Islet of Langerhans (tissue), 1 donor: Measurements from ENCODE around the gene NELFB.

ENCODE experiments used
- FAIRE-seq: peaks from one replicate; lab custom pipeline; 2011; peaks lifted over from hg19 to GRCh38; lab: Jason Lieb, UNC

The NELFB gene

DNA sequence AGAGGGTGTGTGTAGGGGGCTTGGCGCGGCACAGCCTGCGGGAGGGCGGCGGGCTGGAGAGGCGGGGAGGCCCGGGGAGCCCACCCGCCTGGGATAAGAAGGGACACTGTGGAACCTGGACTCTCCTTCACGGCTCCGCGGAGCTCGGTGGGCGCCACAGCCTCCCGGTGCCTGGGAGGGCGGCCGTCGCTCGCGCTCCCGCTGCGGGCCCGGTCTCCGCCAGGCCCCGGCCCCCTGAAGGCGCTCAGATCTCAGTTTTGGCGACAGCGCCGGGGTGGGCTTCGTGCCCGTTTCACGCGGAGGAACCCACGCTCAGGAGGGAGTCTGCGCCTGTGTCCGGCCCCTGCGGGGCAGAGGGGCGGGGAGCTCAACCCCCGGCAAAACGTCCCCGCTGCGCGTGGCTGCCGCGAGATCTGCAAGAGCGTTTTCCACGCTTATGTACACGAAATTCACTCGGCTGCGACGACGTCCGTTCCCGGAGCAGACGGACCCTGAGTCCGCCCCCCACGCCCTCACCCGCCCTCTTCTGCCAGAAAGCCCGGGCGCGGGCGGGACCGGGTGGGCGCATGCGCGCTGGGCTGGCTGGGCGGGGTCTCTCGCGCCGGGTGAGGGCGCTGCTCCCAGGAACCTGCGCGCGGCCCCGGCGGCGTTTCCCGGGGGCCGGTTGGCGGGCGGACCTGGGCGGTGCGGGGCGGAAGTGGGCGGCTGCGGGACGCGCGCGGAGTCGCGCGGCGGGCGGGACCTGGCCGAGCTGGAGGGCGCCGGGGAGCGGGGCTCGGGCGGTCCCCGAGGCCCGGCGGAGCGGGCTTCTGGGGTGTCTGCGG is at the start of gene NELFB:
Gene NELFB, plus strand, starts transcription at position 704 of the 824 bp plus-strand sequence.
- no peak for FAIRE-seq

DNA sequence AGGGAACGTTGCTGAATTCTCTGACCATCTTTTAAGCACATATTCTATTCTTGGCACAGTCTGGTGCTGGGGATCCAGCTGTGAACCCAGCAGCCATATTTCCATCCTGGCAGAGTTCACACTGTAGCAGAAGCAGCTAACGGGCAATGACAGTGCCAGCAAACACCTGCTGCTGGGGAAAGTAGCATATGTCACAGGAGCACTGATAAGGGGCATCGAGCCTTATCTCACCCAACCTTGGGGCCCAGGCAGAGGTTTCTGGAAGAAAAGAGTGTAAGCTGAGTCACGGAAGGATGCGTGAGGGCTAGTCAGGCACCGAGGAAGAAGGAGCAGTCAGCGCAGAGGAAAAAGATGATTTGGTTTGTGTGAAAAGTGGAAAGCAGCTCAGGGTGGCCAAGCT is 48.5 kb upstream of the NELFB start:
- FAIRE-seq, result no peak

DNA sequence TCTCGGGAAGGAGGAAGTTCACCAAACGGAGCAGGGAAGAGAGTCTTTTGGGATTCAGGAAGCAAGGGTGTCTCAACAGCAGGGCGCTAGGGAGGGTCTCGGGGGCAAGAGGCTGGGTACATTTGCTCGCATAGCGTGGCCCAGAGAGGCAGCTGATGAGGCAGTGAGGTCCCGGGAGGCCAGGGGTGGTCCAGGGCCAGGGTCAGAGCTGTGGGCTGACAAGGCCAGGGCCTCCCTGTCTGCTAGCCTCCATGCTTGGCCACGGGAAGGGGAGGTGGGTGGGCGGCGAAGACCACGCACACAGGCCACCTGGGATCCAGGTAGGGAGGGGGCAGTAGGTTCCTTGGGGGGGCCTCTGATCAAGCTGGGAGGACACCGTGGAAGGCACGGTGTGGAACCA is 43.6 kb upstream of the NELFB start:
- FAIRE-seq, result no peak

DNA sequence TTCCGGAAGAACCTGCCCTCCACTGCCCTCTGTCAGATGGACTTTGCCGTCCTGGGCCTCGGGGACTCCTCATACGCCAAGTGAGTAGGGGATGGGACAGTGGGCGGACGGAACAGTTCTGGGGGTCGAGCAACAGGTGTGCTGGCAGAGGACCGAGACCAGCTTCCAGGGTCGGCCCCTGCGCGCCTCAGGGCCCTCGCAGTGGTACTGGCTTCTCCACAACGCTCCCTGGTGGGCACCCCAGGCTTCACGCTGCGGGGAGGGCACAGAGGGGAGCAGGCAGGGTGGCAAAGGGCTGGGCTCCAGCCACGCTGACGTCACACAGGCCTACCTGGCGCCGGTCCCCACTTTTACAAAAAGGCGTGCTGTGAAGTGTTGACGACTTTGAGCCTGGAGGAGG is 42.6 kb upstream of the NELFB start:
- no peak for FAIRE-seq

DNA sequence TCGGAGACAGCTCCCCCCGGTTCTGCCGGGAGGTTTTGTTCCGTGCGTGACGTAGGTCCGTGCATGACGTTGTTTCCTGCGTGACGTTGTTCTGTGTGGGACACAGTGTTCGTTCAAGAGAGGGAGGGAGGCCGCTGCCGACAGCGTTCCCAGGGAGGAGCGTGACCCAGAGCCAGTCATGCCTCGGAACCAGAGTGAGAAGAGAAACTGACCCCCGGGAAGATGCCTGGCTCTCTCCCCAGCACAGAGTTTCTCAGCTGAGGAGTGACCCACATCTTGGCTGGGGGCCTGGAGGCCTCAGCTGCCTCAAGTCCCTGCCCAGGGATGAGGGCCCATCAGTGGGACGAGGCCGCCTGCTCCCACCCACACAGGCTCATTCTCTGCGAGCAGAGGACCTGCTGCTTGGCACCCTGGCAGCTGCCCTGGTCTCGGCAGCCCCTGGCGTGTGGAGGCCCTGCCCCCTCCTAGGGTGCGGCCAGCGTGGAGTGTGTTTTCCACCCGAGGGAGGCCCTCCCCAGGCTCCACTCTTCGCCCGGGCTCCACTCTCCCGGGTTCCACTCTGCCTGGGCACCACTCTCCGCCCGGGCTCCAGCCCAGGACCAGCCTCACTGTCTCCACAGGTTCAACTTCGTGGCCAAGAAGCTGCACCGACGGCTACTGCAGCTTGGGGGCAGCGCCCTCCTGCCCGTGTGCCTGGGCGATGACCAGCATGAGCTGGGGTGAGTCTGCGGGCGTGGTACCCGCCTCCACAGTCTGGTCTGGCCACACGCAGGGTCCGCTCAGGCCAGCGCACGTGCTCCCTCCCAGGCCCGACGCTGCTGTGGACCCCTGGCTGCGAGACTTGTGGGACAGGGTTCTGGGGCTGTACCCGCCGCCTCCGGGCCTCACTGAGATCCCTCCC is 41.7 kb upstream of the NELFB start:
- FAIRE-seq, result no peak

DNA sequence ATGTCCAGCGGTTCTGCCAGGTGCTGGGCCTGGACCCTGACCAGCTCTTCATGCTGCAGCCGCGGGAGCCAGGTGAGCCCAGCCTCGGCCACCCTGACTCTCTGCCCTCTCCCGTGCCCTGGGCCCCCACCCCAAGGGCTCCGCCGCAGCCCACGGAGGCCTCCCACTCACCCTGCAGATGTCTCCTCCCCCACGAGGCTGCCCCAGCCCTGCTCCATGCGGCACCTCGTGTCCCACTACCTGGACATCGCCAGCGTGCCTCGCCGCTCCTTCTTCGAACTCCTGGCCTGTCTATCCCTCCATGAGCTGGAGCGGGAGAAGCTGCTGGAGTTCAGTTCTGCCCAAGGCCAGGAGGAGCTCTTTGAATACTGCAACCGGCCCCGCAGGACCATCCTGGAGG is 40.5 kb upstream of the NELFB start:
- no peak for FAIRE-seq

DNA sequence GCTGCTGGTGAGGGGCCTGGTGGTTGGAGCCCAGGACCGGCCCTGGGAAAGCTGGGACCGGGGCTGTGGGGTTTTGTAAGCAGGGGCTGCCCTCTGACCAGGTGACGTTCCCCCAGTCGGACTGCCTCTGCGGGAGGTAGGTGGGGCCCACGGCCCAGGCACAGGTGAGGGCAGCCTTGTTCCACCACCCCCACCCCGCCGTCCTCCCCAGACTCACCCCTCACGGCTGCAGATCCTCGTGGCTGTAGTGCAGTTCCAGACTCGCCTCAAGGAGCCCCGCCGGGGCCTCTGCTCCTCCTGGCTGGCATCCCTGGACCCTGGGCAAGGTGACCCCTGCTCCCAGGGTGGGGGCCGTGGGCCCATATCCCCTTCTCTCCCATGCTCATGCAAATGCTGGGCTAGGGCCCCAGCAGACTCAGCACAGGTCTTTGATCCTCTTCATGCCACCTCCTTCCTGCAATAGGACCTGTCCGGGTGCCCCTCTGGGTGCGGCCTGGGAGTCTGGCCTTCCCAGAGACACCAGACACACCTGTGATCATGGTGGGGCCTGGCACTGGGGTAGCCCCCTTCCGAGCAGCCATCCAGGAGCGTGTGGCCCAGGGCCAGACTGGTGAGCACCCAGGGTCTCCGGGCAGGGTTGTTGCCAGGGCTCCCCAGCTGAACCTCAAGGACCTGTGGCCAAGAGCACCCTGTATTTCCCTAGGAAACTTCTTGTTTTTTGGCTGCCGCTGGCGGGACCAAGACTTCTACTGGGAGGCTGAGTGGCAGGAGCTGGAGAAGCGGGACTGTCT is 39.7 kb upstream of the NELFB start:
- FAIRE-seq, result no peak

DNA sequence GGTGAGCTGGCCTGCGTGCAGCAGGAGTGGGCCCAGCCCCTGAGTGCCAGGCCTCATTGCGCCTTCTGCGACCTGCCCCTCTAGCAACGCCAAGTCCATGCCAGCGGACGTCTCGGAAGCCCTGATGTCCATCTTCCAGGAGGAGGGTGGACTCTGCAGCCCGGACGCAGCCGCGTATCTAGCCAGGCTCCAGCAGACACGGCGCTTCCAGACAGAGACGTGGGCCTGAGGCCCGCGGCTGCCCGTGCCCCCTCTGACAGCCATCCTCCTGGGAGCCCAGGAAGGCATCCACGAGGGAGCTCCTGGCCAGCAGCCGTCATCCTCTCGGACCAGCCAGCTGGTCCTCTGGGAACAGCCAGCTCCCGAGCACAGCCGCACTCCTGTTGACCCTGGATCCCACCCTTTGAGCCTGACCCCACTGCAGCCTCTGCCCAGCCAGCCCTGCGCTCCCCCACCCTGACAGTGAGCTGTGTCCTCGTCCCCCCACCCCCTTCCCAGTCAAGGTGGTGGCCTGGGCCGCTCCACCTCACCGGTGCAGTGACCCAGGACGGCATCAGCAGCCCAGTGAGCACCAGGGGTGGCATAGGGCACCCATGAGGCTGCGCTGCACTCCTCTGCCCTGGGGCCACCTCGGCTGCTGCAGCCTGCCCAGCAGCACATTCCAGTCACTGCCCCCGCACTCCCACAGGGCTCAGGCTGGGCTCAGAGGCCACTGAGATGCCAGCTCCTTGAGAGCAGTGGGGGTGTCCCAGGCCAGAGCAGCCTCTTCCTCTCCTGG is 38.8 kb upstream of the NELFB start:
- no peak for FAIRE-seq

DNA sequence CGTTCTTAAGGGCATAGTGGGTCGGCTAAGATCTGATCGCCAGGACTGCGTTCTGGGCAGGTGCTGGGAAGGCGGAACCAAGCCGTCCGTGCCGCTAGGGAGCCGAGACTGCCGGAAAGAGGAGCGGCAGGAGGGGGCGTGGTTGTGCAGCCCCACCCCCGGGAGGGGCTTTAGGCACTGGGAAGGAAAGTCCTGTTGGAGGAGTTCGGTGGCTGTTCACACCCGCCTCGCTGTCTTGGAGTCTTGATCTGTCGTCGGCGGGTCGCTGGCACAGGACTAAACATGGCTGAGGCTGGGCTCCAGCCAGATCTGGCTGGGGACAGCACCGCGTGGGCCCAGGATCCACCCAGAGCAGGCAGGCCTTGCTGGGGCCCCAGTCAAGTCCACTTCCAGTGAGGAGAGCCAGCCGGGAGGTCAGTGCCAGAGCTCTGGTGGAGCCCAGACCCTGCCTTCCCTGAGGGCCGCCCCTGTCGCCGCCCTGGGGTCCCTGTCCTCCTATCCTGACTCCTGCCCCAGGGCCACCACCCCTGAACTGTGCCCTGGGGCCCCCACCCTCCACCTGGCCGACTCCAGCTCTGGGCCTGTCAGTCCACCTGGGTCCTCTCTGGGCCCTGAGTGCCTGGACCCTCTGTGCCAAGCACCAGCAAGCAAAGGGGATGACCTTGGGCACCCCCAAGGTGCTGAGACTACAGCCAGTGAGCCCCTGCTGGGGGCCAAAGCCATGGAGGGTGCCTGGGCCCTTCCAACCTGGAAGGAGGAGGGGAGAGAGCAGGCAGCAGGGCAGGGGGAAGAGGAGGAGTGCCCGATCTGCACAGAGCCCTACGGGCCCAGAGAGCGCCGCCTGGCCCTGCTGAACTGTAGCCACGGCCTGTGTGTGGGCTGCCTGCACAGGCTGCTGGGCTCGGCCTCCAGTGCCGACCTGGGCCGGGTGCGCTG is 37.6 kb upstream of the NELFB start:
- no peak for FAIRE-seq

DNA sequence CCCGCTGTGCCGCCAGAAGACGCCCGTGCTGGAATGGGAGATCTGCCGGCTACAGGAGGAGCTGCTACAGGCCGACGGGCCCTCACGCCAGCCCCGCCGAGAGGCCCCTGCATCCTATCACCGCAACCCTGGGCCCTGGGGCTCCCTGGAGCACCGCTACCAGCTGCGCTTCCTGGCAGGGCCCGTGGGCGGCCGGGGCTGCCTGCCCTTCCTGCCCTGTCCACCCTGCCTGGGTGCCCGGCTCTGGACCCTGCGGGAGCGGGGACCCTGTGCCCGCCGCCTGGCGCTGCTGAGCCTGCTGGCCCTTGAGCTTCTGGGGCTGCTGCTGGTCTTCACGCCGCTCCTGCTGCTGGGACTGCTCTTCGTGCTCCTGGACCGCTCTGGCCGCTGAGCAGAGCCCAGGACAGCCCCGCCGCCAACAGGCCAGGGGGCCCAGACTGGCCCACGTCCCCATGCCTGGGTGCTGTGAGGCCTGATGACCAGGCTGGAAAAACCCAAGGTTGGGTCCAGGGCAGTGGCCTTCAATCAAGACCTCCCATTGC is 36.8 kb upstream of the NELFB start:
- FAIRE-seq, result no peak

DNA sequence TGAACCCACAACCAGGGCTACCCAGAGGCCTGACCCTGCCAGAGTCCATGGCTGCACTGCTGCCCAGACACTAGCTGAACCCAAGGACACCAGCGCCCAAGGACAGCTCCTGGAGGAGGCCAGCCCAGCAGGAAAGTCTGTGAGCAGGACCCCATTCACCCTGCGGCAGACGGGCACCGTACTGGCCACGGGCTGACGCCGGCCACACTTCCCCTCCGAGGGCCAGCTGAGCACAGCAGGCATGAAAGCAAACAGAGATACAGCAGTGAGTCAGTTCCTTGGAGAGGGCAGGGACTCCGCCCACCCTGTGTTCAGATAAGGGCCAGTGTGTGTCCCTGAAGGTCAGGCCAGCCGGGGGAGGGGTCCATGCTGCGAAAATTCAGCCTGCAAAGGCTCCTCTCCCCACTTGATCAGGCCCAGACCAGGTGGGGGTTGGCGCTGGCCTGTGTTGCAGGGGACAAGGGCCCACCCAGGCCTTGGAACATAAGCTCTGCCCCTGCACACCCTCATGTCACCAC is 36.3 kb upstream of the NELFB start:
- no peak for FAIRE-seq

DNA sequence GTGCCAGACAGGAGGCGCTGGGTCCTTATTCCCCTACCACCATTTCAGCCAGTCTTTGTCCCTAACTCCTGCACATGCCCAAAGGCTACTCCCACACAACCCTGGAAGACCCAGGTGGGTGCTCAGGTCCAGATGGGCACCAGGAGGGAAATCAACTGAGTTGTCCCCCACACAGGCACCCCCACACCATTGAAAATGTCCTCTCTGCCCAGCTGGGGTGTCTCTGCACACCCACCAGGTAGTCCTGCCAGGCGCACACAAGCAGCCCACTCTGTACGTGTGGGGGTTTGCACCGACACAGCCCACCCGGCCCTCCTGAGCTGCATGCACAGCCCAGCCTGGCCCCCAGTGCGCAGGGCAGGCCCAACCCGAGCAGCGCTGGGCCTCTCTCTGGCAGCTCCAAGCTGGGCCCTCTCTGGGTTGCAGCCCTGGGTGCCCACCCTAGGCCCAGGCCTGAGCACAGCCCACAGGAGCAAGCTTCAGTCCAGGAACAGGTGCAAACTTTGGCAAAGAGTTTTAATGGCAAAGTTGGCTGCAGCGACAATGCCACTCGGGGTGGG is 35.3 kb upstream of the NELFB start:
- FAIRE-seq, result no peak

DNA sequence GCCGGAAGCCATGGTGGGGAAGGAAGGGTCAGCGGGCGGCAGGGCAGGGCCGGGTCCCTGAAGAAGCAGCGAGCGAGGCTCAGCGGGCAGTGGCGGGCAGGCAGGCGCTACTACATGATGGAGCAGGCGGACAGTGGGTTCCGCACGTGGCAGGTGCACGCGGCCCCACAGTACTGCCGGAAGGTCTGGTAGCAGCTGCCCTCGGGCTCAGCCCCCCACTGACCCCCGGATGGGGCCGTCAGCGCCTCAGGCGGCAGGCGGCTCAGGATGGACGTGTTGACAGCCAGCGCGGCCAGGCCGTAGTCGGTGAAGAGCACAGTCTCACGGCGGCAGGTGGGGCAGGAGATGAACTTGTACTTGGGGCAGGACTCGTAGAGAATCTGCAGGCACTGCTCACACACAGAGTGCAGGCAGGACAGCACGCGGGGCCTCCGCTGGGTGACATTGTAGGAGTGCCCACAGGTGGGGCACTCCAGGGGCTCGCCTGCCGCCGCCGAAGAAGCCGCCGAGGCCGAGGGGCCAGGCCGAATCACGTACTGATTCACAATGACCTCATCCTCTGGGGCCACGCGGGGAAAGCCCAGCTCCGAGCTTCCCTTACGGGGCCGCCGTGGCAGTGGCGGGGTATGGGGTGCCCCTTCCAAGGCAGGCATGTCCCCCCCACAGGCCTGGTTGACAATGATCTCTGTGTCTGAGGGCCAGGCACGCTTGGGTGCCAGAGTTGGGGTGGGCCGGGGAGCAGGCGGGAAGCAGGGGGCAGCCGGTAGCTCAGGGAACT is 34.6 kb upstream of the NELFB start:
- FAIRE-seq, result no peak

DNA sequence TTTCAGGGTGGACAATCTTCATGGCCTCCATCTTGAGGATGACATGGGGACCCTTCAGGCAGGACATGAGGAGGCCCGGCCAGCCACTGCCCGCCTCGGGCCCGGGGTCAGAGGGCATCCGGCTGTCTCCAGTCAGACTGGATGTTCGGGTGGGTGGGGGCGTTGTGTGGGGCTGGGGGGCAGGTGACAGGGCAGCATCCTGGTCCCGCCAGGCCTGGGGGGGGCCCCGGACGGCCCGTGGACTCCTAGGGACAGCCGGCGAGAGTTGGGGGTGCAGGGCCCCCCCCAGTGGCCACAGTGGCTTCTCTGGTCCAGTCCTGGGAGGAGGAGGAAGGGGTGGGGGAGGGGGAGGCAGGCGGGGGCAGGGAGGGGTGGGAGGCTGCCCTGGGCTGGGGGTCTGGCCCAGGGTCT is 34.0 kb upstream of the NELFB start:
- FAIRE-seq, result no peak

DNA sequence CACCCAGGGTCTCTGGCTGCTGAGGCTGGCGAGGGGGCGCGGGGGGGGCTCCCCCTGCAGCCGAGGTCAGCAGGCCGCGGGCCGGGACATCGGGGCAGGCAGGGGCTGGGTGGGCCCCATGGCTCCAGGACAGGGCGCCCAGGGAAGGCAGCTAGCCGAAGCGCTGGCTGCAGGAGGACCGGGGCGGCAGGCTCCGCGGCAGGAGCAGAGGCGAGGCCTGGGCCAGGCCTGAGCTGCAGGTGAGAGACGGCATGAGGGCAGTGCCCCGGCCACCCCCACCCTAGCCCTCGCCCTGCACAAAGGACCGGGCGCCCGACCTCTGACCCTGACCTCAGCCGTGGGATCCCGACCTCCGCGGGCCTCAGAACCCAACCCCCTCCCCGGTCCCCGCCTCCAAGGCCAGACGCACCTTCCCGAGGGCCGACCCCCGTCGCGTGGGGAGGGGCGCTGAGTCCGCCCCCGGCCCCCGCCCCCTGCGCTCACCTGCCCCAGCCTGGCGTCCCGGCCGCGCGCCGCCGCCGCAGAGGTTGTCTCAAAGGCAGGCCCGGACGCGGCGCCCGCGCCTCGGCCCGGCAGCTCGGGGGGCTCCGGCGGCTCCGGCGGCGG is 33.5 kb upstream of the NELFB start:
- no peak for FAIRE-seq

DNA sequence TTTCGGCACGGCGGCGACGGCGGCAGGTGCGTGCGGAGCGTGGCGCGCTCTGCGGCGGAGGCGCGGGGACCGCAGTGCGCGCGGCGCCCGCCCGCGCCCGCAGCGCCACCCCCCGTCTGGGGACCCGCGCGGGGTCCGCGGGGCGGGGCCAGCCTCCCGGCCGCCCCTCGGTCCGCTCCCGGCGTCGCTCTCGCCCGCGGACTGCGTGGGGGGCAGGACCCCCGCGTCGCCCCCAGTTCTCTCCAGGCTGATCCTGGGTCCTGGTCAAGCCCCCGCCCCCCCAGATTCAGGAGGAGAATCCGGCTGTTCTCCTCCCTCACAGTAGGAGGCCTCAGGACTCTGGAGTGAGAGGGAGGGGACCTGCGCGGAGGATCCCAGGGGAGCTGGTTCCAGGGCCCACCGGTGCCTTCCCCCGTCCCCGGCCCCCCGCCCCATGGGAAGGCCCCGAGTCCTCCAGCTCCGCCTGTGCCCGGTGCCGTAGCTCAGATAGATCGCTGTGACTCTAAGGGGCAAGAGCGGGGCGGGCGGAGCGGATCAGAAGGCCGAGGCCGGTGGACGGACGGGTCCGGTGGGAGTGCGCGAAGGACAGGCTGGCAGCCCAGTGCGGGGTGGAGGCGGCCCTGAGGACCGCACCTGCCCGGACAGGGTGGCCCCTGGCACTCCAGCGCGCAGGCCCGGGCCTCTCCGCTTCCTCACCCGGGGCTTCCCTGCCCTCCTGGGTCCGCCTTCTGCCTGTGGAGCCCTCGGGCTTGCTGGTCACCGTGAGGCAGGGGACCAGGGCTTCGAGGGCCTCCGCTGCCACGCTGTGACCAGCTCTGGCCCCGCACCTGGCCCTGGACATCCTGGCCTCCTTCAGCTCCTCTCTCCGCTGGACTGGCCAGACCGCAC is 32.7 kb upstream of the NELFB start, which contains the start of gene RNF208:
Gene RNF208, minus strand, starts transcription at position 51 of the 888 bp plus-strand sequence. CDS start 1,028 bp downstream, outside the sequence.
- FAIRE-seq, result no peak
